Renal pelvis (tissue), 4 donors: ENCODE data around the gene ARHGAP21. TPM values are rescaled to one million over a fixed set of nuclear protein-coding genes. Genes with fewer than 3 reads are reported as not detected.

Experiments used
- DNase-seq: peaks from one replicate; pipeline ENCODE4 v3.0.0-alpha.2; 2013
- polyA plus RNA-seq, 3 donors: library from polyadenylated mRNA; unstranded; fragments of 120-200 nt; gene quantifications; one replicate each; pipeline ENCODE4 v1.2.1, GENCODE V29; 2013; ENCODE audit not compliant: insufficient read length in 3 of 3

Gene ARHGAP21
- polyA plus RNA-seq, 3 donors, result 75.5 to 106 (median 85.5) TPM

- DNase-seq, result no peak
These were observed 181.1 kb downstream of the ARHGAP21 start for GRCh38 chr10:24542314-24543270.

DNA sequence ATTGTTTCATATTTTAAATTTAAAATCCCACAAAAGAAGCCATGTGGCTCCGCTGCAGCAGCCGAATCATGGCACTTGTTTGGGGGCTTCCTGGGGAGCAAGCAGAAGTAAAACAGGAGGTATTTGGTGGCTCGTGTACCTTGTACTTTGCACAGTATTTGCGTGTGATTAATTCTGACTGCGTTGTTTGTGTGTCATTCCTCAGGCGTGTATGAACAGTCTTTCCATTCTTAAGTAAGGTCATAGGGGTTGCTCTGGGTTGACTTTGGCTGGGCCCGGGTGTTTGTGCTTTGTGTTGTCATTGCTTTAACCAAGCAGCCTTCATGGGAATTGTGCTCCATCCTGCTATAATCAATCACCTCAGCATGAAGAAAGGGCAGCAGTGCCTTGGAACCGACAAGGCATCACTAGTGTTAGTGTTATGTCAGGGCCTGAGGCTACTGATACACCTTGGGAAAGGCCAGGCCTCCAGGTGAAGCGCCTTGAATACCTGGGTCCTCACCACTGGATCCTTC, 182.4 kb downstream of the ARHGAP21 start:
- DNase-seq, result no peak

DNA sequence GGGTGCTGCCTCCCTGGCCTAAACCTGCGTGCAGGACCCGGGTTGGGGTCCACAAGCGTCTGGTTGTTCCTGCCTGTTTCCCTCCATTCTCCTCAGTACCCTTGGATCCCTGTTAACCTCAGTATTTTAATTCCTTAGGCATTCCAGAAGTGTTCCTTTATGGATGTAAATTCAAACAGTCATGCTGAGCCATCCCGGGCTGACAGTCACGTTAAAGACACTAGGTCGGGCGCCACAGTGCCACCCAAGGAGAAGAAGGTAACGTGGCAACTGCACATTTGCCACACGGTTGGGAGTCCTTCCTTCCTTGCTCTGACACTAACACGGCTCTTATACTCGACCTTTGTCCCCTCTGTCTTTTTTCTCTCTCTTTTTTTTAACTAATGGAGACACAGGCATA, 187.1 kb downstream of the ARHGAP21 start:
- DNase-seq, result no peak

GRCh38 chr10:24533981-24534380, 189.7 kb downstream of the ARHGAP21 start:
- DNase-seq, result no peak

Other genes starting within 250 kb of the ARHGAP21 start
- 10 to 100 TPM; 29.7 to 40.0 (median 34.5) TPM for gene PRTFDC1, start 228.7 kb upstream of the ARHGAP21 start, polyA plus RNA-seq